Left ventricle myocardium inferior (tissue), 1 donor: ENCODE results near the gene LRRC45. TPM values are rescaled to one million over a fixed set of nuclear protein-coding genes. Genes with fewer than 3 reads are reported as not detected.

Experiments
- DNase-seq: peaks from one replicate; pipeline ENCODE4 v3.0.0-alpha.2; 2020
- H3K27ac ChIP-seq: fragments of 200-600 bp; replicated peaks from 2 replicates; pipeline ENCODE4 v1.8.0; 2021
- H3K27me3 ChIP-seq: fragments of 200-600 bp; 2 replicates; pipeline ENCODE4 v1.8.0; 2021; ENCODE audit warnings: low read depth
- H3K36me3 ChIP-seq: fragments of 200-600 bp; 2 replicates; pipeline ENCODE4 v1.8.0; 2021
- H3K4me1 ChIP-seq: fragments of 200-600 bp; 2 replicates; pipeline ENCODE4 v1.8.0; 2021
- H3K4me3 ChIP-seq: fragments of 200-600 bp; 2 replicates; pipeline ENCODE4 v1.8.0; 2021; ENCODE audit warnings: mild to moderate bottlenecking, moderate library complexity
- H3K9me3 ChIP-seq: fragments of 200-600 bp; replicated peaks from 2 replicates; pipeline ENCODE4 v1.8.0; 2021
- CTCF ChIP-seq: fragments of 200-600 bp; IDR thresholded peaks from 2 replicates; pipeline ENCODE4 v1.8.0; 2021; ENCODE audit warnings: antibody characterized with exemption, mild to moderate bottlenecking, borderline replicate concordance
- intact Hi-C: fragments of 100-400 bp; cut with micrococcal nuclease; formaldehyde crosslinking; loops from one replicate; pipeline ENCODE4 v1.11.0; 2022
- total RNA-seq: library from RNA; stranded (reverse); fragmentation: NEBNext Ultra II Directional; extraction: Animal tissue kit (Norgen Biotek cat#: 25700); gene quantifications from one replicate; pipeline ENCODE4 v1.2.1, GENCODE V29; 2021
- donor health status: DM: no; HTN: yes; CAD: no; lungs with severe emphysema.

Gene LRRC45
- total RNA-seq, 1 donor from 2014 or later = 4.3 TPM

GRCh38 chr17:81999976-82000802, 22.9 kb upstream of the LRRC45 start:
- TF ChIP-seq CTCF = no peak
- intact Hi-C loops = no loop called here
- Histone ChIP-seq H3K27ac (no peak overlapping the region), H3K9me3 (no peaks in the 10 kb centered on the region), H3K36me3 (peaks cover 15% of the 10 kb centered on the region), H3K4me3 (no peak overlapping the region), H3K4me1 (peaks cover 26% of the 10 kb centered on the region), H3K27me3 (no peaks in the 10 kb centered on the region)
- DNase-seq = no peak

- H3K4me1 ChIP-seq = peaks cover 29% of the 10 kb centered on the region
- H3K9me3 ChIP-seq = no peaks in the 10 kb centered on the region
- no peak for TF ChIP-seq CTCF
- DNase-seq = no peak
- no peak overlapping the region for H3K4me3 ChIP-seq
- peaks cover 13% of the 10 kb centered on the region for H3K36me3 ChIP-seq
- no peak overlapping the region for H3K27ac ChIP-seq
- intact Hi-C loops = no loop called here
- H3K27me3 ChIP-seq = no peaks in the 10 kb centered on the region
These were observed 22.1 kb upstream of the LRRC45 start for GRCh38 chr17:82000803-82001570.

GRCh38 chr17:82001571-82002056, 21.5 kb upstream of the LRRC45 start:
- no peak for TF ChIP-seq CTCF
- DNase-seq = no peak
- H3K9me3 ChIP-seq = no peaks in the 10 kb centered on the region
- no peaks in the 10 kb centered on the region for H3K27me3 ChIP-seq
- no peak overlapping the region for H3K27ac ChIP-seq
- intact Hi-C loops = no loop called here
- H3K36me3 ChIP-seq = peaks cover 7% of the 10 kb centered on the region
- H3K4me1 ChIP-seq = peaks cover 35% of the 10 kb centered on the region
- no peak overlapping the region for H3K4me3 ChIP-seq

GRCh38 chr17:82003411-82004381, 19.4 kb upstream of the LRRC45 start:
- DNase-seq = no peak
- H3K27ac ChIP-seq = no peak overlapping the region
- H3K27me3 ChIP-seq = no peaks in the 10 kb centered on the region
- H3K36me3 ChIP-seq = no peaks in the 10 kb centered on the region
- H3K4me3 ChIP-seq = no peak overlapping the region
- no peak for TF ChIP-seq CTCF
- intact Hi-C loops = no loop called here
- no peaks in the 10 kb centered on the region for H3K9me3 ChIP-seq
- H3K4me1 ChIP-seq = peaks cover 51% of the 10 kb centered on the region
